GM12878 (cell line): ENCODE results near the gene MFSD11. TPM values are rescaled to one million over a fixed set of nuclear protein-coding genes. Genes with fewer than 3 reads are reported as not detected.

Experiments used
- ATAC-seq: fragments of 200-7000 bp; cut with Tn5 transposase; 3 replicates; pipeline ENCODE4 v1.9.1; 2020; ENCODE audit warnings: mild to moderate bottlenecking, moderate library complexity
- BruUV-seq: library from RNA; stranded (reverse); fragments of 400-500 nt; replicated peaks from 2 replicates; lab custom pipeline; 2021; lab: Mats Ljungman, UMichigan
- CTCF ChIA-PET: fragments of 300-600 bp; sonication (Branson Sonifier 250); formaldehyde crosslinking; extraction: SDS; loops from one replicate; lab custom pipeline; 2021; ENCODE audit warnings: inconsistent platforms; lab: Yijun Ruan, JAX
- POLR2A ChIA-PET: fragments of 350-600 bp; formaldehyde crosslinking; extraction: SDS; loops from one replicate; lab custom pipeline; 2021; ENCODE audit warnings: inconsistent platforms; lab: Charles Lee
- RAD21 ChIA-PET: fragments of 300-600 bp; sonication (Branson Sonifier 250); formaldehyde crosslinking; loops from one replicate; lab custom pipeline; 2023; ENCODE audit warnings: antibody characterized with exemption; ENCODE audit not compliant: unreplicated experiment; lab: Charles Lee
- SMC1A ChIA-PET: fragments of 300-600 bp; sonication (Branson Sonifier 250); formaldehyde crosslinking; loops from one replicate; lab custom pipeline; 2023; ENCODE audit not compliant: unreplicated experiment, uncharacterized antibody; lab: Charles Lee
- DNase-seq: peaks from one replicate; pipeline ENCODE4 v3.0.0-alpha.2; 2011; ENCODE audit warnings: low read depth, low spot score
- FAIRE-seq: peaks from 3 replicates; lab custom pipeline; 2011; peaks lifted over from hg19 to GRCh38; lab: Jason Lieb, UNC
- H2AFZ ChIP-seq: 2 replicates; pipeline ENCODE4 v1.6.0; 2011; ENCODE audit warnings: low read depth, low read length, control low read depth; ENCODE audit not compliant: control insufficient read depth
- H3K27ac ChIP-seq: 2 replicates; pipeline ENCODE4 v1.5.1; 2011; ENCODE audit warnings: control low read depth; ENCODE audit not compliant: control insufficient read depth, insufficient read depth
- H3K27me3 ChIP-seq, 2 experiments: replicated peaks in 1 of 2; 2 replicates each; pipeline versions ENCODE4 v1.6.0 to v1.6.1; 2011; ENCODE audit warnings: low read length in 1 of 2; ENCODE audit not compliant: control insufficient read depth in 2 of 2, insufficient read depth in 2 of 2
- H3K36me3 ChIP-seq, 2 experiments: 2 replicates each; pipeline ENCODE4 v1.5.1; 2011; ENCODE audit warnings: low read length in 1 of 2; ENCODE audit not compliant: control insufficient read depth in 2 of 2, insufficient read depth in 2 of 2
- H3K4me1 ChIP-seq: 2 replicates; pipeline ENCODE4 v1.6.1; 2011; ENCODE audit warnings: mild to moderate bottlenecking, low read length, moderate library complexity, mixed read lengths; ENCODE audit not compliant: control insufficient read depth, insufficient read depth
- H3K4me2 ChIP-seq: 2 replicates; pipeline ENCODE4 v1.6.0; 2011; ENCODE audit warnings: control low read depth; ENCODE audit not compliant: control insufficient read depth, insufficient read depth
- H3K4me3 ChIP-seq: fragments of 200-600 bp; sonication (generic); 2 replicates; pipeline ENCODE4 v1.5.1; 2016
- H3K79me2 ChIP-seq: 2 replicates; pipeline ENCODE4 v1.6.0; 2011; ENCODE audit warnings: low read length; ENCODE audit not compliant: control insufficient read depth, insufficient read depth
- H3K9ac ChIP-seq: 2 replicates; pipeline ENCODE4 v1.8.0; 2011; ENCODE audit warnings: low read length, control low read depth, mixed read lengths; ENCODE audit not compliant: control insufficient read depth, insufficient read depth
- H3K9me3 ChIP-seq: replicated peaks from 3 replicates; pipeline ENCODE4 v1.5.1; 2011; ENCODE audit warnings: mild to moderate bottlenecking, low read length; ENCODE audit not compliant: control insufficient read depth, insufficient read depth
- H4K20me1 ChIP-seq: 2 replicates; pipeline ENCODE4 v1.6.0; 2011; ENCODE audit not compliant: control insufficient read depth, insufficient read depth
- GABPA ChIP-seq: IDR thresholded peaks from 2 replicates; pipeline ENCODE4 v1.6.1; 2014; ENCODE audit warnings: antibody characterized with exemption, low read depth, mild to moderate bottlenecking, inconsistent platforms
- MEF2B ChIP-seq: fragments of 450-650 bp; IDR thresholded peaks from 2 replicates; pipeline ENCODE4 v1.6.1; 2018; ENCODE audit warnings: mild to moderate bottlenecking, moderate library complexity; ENCODE audit not compliant: partially characterized antibody, poor library complexity, severe bottlenecking
- NFYB ChIP-seq: IDR thresholded peaks from 2 replicates; pipeline ENCODE4 v1.6.1; 2011; ENCODE audit warnings: low read depth, mild to moderate bottlenecking, low read length, improper control_type of control experiment, moderate library complexity; ENCODE audit not compliant: insufficient read depth
- PAX8 ChIP-seq: fragments of 450-650 bp; IDR thresholded peaks from 2 replicates; pipeline ENCODE4 v1.6.1; 2017; ENCODE audit warnings: mild to moderate bottlenecking, moderate library complexity
- PML ChIP-seq: IDR thresholded peaks from 2 replicates; pipeline ENCODE4 v1.6.1; 2012; ENCODE audit warnings: low read length, inconsistent platforms
- POU2F2 ChIP-seq: IDR thresholded peaks from 3 replicates; pipeline ENCODE4 v1.6.1; 2011; ENCODE audit warnings: low read depth, mild to moderate bottlenecking, low read length, borderline replicate concordance
- SMAD1 ChIP-seq: fragments of 450-650 bp; IDR thresholded peaks from 2 replicates; pipeline ENCODE4 v1.6.1; 2018; ENCODE audit warnings: mild to moderate bottlenecking, low read depth; ENCODE audit not compliant: partially characterized antibody
- SRF ChIP-seq, 2 experiments: IDR thresholded peaks; 2 replicates each; pipeline ENCODE4 v1.6.1; 2011; ENCODE audit warnings: low read depth in 2 of 2, low read length in 2 of 2, mild to moderate bottlenecking in 1 of 2, moderate library complexity in 1 of 2
- STAT3 ChIP-seq: IDR thresholded peaks from 2 replicates; pipeline ENCODE4 v1.6.1; 2011; ENCODE audit warnings: low read depth, low read length, improper control_type of control experiment
- WGBS: methylation state at CpG from one replicate; pipeline ENCODE4 v1.1.6; 2016; ENCODE audit warnings: low lambda C conversion rate; ENCODE audit not compliant: insufficient replicate concordance, insufficient coverage; ENCODE audit errors: missing lambda C conversion rate; 5-methylcytosine and 5-hydroxymethylcytosine counted together
- in situ Hi-C: fragments of 300-500 bp; cut with MboI; formaldehyde crosslinking; loops from 9 replicates; pipeline ENCODE4 v1.14.3; 2018; ENCODE audit warnings: mixed read lengths
- intact Hi-C: fragments of 100-400 bp; cut with micrococcal nuclease; formaldehyde crosslinking; loops from one replicate; pipeline ENCODE4 v1.14.2; 2022; ENCODE audit not compliant: unreplicated experiment
- polyA plus RNA-seq, 11 experiments: library from polyadenylated mRNA; depleted of rRNA in 4 of 11; unstranded in 6 of 11; stranded (reverse) in 5 of 11; fragments of >200 nt; fragmentation: Nextera tagmentation in 4 of 11; fragmentation: Illumina TruSeq in 1 of 11; extraction: Ambion mirVana in 4 of 11; extraction: Trizol in 1 of 11; gene quantifications; 1 replicate in 1 of 11; 2 replicates in 10 of 11; pipeline versions ENCODE4 v1.2.1 to v1.2.3, GENCODE V29; 2011 to 2016; ENCODE audit warnings: inconsistent platforms in 2 of 11, missing spikeins in 2 of 11, low read depth in 1 of 11
- total RNA-seq, 4 experiments: library from RNA; depleted of rRNA in 3 of 4; stranded (reverse); fragments of >200 nt in 3 of 4; fragmentation: Illumina TruSeq in 1 of 4; extraction: Trizol in 1 of 4; gene quantifications; 2 replicates each; pipeline versions ENCODE4 v1.2.1 to v1.2.3, GENCODE V29; 2013 to 2021
- TF ChIP-seq, protein P1 (sequence below): fragments of 450-650 bp; IDR thresholded peaks from 2 replicates; pipeline ENCODE4 v1.6.1; 2017; ENCODE audit warnings: mild to moderate bottlenecking
- TF ChIP-seq, protein P2 (sequence below): fragments of 450-650 bp; IDR thresholded peaks from 2 replicates; pipeline ENCODE4 v1.6.1; 2018; ENCODE audit warnings: mild to moderate bottlenecking, low read depth, moderate library complexity; ENCODE audit not compliant: partially characterized antibody
- TF ChIP-seq, protein P3 (sequence below): fragments of 450-650 bp; IDR thresholded peaks from 2 replicates; pipeline ENCODE4 v1.6.1; 2017; ENCODE audit warnings: antibody characterized with exemption, mild to moderate bottlenecking, moderate library complexity

MFSD11 gene
- total and polyA plus RNA-seq, 10 of the 15 experiments (the other 5 are each of a cell fraction or from before 2014, with no cell fraction given) = 11.0 to 19.4 (median 15.5) TPM

DNA sequence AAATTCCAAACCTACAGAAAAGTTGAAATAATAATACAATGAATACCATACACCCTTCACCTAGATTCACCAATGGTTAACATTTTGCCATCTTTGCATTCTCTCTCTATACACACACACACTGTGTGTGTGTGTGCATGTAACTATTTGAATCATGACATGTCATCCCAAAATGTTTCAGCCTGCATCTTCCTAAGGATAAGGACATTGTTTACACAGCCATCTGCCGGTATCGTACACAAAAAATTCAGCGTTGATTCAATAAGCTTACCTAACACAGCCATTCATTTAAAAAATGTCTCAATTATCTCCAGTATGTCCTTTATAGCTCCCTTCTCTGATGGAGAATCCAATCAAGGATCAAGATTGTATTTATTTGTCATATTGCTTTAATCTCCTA lies 31.1 kb upstream of the MFSD11 start:
- no peak overlapping the region for H3K9ac ChIP-seq
- DNase-seq = no peak
- BruUV-seq = no TSS peak
- in situ Hi-C loops = no loop called here
- H3K36me3 ChIP-seq = no peaks in the 10 kb centered on the region
- no peak overlapping the region for H3K4me2 ChIP-seq
- H3K9me3 ChIP-seq = no peaks in the 10 kb centered on the region
- SMC1A ChIA-PET = no interaction called here
- no peak overlapping the region for H3K27ac ChIP-seq
- no peak overlapping the region for H2AFZ ChIP-seq
- POLR2A ChIA-PET = interaction anchor here (0.6 kb wide), 1 partner anchor 178 kb away, joined by 3 read pairs; no protein-coding TSS in a partner anchor
- no peaks in the 10 kb centered on the region for H4K20me1 ChIP-seq
- no peak overlapping the region for H3K4me3 ChIP-seq
- no peak for FAIRE-seq
- intact Hi-C loops = no loop called here
- H3K79me2 ChIP-seq = no peaks in the 10 kb centered on the region
- RAD21 ChIA-PET = no interaction called here
- no peak for ATAC-seq
- WGBS = 98% methylated on average over 3 of the region's 3 CpGs
- CTCF ChIA-PET = interaction anchor here (0.9 kb wide), 1 partner anchor 110 kb away, joined by 3 read pairs; no protein-coding TSS in a partner anchor
- no peaks in the 10 kb centered on the region for H3K4me1 ChIP-seq
- no peaks in the 10 kb centered on the region; a peak in 2 of 4 replicates for H3K27me3 ChIP-seq
- TF ChIP-seq PAX8 (no peak), STAT3 (no peak), SRF (IDR thresholded peaks at IDR 0.05; ENCODE audit: low read depth in 2 of 2, low read length in 2 of 2) (no peak), PML (no peak), MEF2B (no peak), NFYB (no peak), GABPA (no peak), SMAD1 (no peak), POU2F2 (no peak)
- TF ChIP-seq, protein P1, sequence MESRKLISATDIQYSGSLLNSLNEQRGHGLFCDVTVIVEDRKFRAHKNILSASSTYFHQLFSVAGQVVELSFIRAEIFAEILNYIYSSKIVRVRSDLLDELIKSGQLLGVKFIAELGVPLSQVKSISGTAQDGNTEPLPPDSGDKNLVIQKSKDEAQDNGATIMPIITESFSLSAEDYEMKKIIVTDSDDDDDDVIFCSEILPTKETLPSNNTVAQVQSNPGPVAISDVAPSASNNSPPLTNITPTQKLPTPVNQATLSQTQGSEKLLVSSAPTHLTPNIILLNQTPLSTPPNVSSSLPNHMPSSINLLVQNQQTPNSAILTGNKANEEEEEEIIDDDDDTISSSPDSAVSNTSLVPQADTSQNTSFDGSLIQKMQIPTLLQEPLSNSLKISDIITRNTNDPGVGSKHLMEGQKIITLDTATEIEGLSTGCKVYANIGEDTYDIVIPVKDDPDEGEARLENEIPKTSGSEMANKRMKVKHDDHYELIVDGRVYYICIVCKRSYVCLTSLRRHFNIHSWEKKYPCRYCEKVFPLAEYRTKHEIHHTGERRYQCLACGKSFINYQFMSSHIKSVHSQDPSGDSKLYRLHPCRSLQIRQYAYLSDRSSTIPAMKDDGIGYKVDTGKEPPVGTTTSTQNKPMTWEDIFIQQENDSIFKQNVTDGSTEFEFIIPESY = no peak
- TF ChIP-seq, protein P2, sequence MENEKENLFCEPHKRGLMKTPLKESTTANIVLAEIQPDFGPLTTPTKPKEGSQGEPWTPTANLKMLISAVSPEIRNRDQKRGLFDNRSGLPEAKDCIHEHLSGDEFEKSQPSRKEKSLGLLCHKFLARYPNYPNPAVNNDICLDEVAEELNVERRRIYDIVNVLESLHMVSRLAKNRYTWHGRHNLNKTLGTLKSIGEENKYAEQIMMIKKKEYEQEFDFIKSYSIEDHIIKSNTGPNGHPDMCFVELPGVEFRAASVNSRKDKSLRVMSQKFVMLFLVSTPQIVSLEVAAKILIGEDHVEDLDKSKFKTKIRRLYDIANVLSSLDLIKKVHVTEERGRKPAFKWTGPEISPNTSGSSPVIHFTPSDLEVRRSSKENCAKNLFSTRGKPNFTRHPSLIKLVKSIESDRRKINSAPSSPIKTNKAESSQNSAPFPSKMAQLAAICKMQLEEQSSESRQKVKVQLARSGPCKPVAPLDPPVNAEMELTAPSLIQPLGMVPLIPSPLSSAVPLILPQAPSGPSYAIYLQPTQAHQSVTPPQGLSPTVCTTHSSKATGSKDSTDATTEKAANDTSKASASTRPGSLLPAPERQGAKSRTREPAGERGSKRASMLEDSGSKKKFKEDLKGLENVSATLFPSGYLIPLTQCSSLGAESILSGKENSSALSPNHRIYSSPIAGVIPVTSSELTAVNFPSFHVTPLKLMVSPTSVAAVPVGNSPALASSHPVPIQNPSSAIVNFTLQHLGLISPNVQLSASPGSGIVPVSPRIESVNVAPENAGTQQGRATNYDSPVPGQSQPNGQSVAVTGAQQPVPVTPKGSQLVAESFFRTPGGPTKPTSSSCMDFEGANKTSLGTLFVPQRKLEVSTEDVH = no peak
- TF ChIP-seq, protein P3, sequence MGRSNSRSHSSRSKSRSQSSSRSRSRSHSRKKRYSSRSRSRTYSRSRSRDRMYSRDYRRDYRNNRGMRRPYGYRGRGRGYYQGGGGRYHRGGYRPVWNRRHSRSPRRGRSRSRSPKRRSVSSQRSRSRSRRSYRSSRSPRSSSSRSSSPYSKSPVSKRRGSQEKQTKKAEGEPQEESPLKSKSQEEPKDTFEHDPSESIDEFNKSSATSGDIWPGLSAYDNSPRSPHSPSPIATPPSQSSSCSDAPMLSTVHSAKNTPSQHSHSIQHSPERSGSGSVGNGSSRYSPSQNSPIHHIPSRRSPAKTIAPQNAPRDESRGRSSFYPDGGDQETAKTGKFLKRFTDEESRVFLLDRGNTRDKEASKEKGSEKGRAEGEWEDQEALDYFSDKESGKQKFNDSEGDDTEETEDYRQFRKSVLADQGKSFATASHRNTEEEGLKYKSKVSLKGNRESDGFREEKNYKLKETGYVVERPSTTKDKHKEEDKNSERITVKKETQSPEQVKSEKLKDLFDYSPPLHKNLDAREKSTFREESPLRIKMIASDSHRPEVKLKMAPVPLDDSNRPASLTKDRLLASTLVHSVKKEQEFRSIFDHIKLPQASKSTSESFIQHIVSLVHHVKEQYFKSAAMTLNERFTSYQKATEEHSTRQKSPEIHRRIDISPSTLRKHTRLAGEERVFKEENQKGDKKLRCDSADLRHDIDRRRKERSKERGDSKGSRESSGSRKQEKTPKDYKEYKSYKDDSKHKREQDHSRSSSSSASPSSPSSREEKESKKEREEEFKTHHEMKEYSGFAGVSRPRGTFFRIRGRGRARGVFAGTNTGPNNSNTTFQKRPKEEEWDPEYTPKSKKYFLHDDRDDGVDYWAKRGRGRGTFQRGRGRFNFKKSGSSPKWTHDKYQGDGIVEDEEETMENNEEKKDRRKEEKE = no peak
